Progenitor cell of endocrine pancreas (in vitro differentiated cells): ENCODE measurements around the gene CXorf66. TPM values are rescaled to one million over a fixed set of nuclear protein-coding genes. Genes with fewer than 3 reads are reported as not detected.

ENCODE experiments used
- DNase-seq: peaks from one replicate; pipeline ENCODE4 v3.0.0; 2021; ENCODE audit warnings: low spot score; ENCODE audit not compliant: unreplicated experiment
- H3K27ac Mint-ChIP-seq: 2 replicates; pipeline ENCODE4 v1.8.0; 2021; ENCODE audit warnings: mild to moderate bottlenecking, moderate library complexity, mixed read lengths
- H3K27me3 Mint-ChIP-seq: 2 replicates; pipeline ENCODE4 v1.8.0; 2021; ENCODE audit warnings: mixed read lengths
- H3K36me3 Mint-ChIP-seq: 2 replicates; pipeline ENCODE4 v1.8.0; 2022; ENCODE audit warnings: mixed read lengths; ENCODE audit not compliant: insufficient read depth
- H3K4me1 Mint-ChIP-seq: 2 replicates; pipeline ENCODE4 v1.8.0; 2021; ENCODE audit warnings: low read depth, mixed read lengths
- H3K4me3 Mint-ChIP-seq: 2 replicates; pipeline ENCODE4 v1.8.0; 2021; ENCODE audit warnings: low read depth, mild to moderate bottlenecking, moderate library complexity, mixed read lengths
- H3K9me3 Mint-ChIP-seq: 2 replicates; pipeline ENCODE4 v1.8.0; 2021; ENCODE audit warnings: low read depth, mixed read lengths
- total RNA-seq: library from RNA; stranded (reverse); gene quantifications from 2 replicates; pipeline ENCODE4 v1.2.1, GENCODE V29; 2021
- TF ChIP-seq, protein P1 (sequence below): fragments of 200-600 bp; sonication (generic); IDR thresholded peaks from one replicate; pipeline ENCODE4 v1.5.0; 2021; ENCODE audit warnings: antibody characterized with exemption, mild to moderate bottlenecking; ENCODE audit not compliant: unreplicated experiment

Gene CXorf66
- total RNA-seq, 1 donor from 2014 or later, result not detected

- Mint-ChIP-seq H3K4me3 (no peak overlapping the region), H3K36me3 (no peaks in the 10 kb centered on the region), H3K27ac (no peak overlapping the region), H3K27me3 (no peaks in the 10 kb centered on the region), H3K9me3 (peaks cover 2% of the 10 kb centered on the region), H3K4me1 (no peaks in the 10 kb centered on the region)
- no peak for DNase-seq
- TF ChIP-seq, protein P1, sequence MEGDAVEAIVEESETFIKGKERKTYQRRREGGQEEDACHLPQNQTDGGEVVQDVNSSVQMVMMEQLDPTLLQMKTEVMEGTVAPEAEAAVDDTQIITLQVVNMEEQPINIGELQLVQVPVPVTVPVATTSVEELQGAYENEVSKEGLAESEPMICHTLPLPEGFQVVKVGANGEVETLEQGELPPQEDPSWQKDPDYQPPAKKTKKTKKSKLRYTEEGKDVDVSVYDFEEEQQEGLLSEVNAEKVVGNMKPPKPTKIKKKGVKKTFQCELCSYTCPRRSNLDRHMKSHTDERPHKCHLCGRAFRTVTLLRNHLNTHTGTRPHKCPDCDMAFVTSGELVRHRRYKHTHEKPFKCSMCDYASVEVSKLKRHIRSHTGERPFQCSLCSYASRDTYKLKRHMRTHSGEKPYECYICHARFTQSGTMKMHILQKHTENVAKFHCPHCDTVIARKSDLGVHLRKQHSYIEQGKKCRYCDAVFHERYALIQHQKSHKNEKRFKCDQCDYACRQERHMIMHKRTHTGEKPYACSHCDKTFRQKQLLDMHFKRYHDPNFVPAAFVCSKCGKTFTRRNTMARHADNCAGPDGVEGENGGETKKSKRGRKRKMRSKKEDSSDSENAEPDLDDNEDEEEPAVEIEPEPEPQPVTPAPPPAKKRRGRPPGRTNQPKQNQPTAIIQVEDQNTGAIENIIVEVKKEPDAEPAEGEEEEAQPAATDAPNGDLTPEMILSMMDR, result no peak
These were observed 15.6 kb downstream of the CXorf66 start for GRCh38 chrX:139949703-139950102.

- peaks cover 2% of the 10 kb centered on the region for H3K9me3 Mint-ChIP-seq
- H3K27ac Mint-ChIP-seq, result no peak overlapping the region
- no peaks in the 10 kb centered on the region for H3K36me3 Mint-ChIP-seq
- peaks cover 12% of the 10 kb centered on the region for H3K27me3 Mint-ChIP-seq
- no peak for DNase-seq
- H3K4me3 Mint-ChIP-seq, result no peak overlapping the region
- TF ChIP-seq, protein P1, result no peak
- H3K4me1 Mint-ChIP-seq, result no peaks in the 10 kb centered on the region
These were observed 20.2 kb downstream of the CXorf66 start for GRCh38 chrX:139945075-139945474.

- Mint-ChIP-seq H3K36me3 (no peaks in the 10 kb centered on the region), H3K27ac (no peak overlapping the region), H3K27me3 (no peaks in the 10 kb centered on the region), H3K9me3 (no peaks in the 10 kb centered on the region), H3K4me1 (peaks cover 6% of the 10 kb centered on the region), H3K4me3 (no peak overlapping the region)
- TF ChIP-seq, protein P1, result peak; percentile 31
- DNase-seq, result no peak
These were observed 29.1 kb downstream of the CXorf66 start for GRCh38 chrX:139936259-139936658.

DNA sequence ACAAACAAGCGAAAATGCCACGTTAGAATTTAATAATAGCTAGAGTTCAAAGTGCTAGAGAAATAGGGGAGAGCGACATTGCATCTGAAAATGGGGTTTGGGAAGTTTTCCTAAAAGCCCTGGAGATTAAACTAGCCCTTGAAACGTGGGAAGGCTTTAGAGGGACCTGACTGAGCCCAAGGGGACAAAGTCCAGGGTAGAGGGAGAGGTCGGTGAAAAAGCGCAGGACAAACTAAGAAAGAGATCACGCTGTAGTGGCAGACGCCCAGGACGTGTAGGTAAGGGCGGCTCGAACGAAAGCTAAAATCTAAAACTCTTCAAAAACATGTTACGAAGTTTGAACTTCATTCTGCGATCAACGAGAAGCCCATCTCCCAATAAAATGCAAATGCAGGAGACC, 31.4 kb downstream of the CXorf66 start:
- Mint-ChIP-seq H3K4me3 (peak overlapping the region; percentile 86), H3K27me3 (no peaks in the 10 kb centered on the region)

GRCh38 chrX:139932901-139933796, 32.2 kb downstream of the CXorf66 start, which contains the start of gene ATP11C:
ATP11C (minus strand) TSS chrX:139933053; CDS start chrX:139932042, 1,011 bp downstream.
- no peaks in the 10 kb centered on the region for H3K36me3 Mint-ChIP-seq
- DNase-seq, result peak; percentile 80
- TF ChIP-seq, protein P1, result no peak
- peak within 1 kb of the TSS; percentile 96 for H3K27ac Mint-ChIP-seq
- no peaks in the 10 kb centered on the region for H3K9me3 Mint-ChIP-seq
- peak within 1 kb of the TSS; percentile 86 for H3K4me3 Mint-ChIP-seq
- H3K27me3 Mint-ChIP-seq, result no peaks in the 10 kb centered on the region
- peaks cover 19% of the 10 kb centered on the region for H3K4me1 Mint-ChIP-seq

More for the DNA sequence above, 31.4 kb downstream of the CXorf66 start:
- TF ChIP-seq, protein P1, result no peak
- no peaks in the 10 kb centered on the region for H3K36me3 Mint-ChIP-seq
- DNase-seq, result no peak
- peaks cover 19% of the 10 kb centered on the region for H3K4me1 Mint-ChIP-seq
- H3K9me3 Mint-ChIP-seq, result no peaks in the 10 kb centered on the region
- peak overlapping the region; percentile 96 for H3K27ac Mint-ChIP-seq
